HepG2 (cell line): ENCODE measurements around the gene RIMOC1. TPM values are rescaled to one million over a fixed set of nuclear protein-coding genes. Genes with fewer than 3 reads are reported as not detected.

Source experiments
- GTF3A ChIP-seq: sonication (generic); formaldehyde crosslinking; conservative IDR thresholded peaks from 2 replicates; pipeline ENCODE4 v1.4.0; 2020; ENCODE audit warnings: mild to moderate bottlenecking, missing genetic modification reagents
- HCFC1 ChIP-seq: fragments of 150-350 bp; IDR thresholded peaks from 2 replicates; pipeline ENCODE4 v1.6.1; 2014; ENCODE audit warnings: low read depth, low read length
- NFYB ChIP-seq: sonication (generic); formaldehyde crosslinking; IDR thresholded peaks from 2 replicates; pipeline ENCODE4 v1.4.0; 2020; ENCODE audit warnings: missing genetic modification reagents
- POGK ChIP-seq: sonication (generic); formaldehyde crosslinking; conservative IDR thresholded peaks from 2 replicates; pipeline ENCODE4 v1.8.0; 2022; ENCODE audit warnings: mild to moderate bottlenecking, moderate library complexity, missing genetic modification reagents
- POLR2G ChIP-seq: fragments of 200-400 bp; formaldehyde crosslinking; IDR thresholded peaks from 2 replicates; pipeline ENCODE4 v1.6.1; 2018; ENCODE audit warnings: mild to moderate bottlenecking, low read depth, low read length, moderate library complexity
- RBM39 ChIP-seq: fragments of 200-400 bp; formaldehyde crosslinking; IDR thresholded peaks from one replicate; pipeline ENCODE4 v1.6.1; 2018; ENCODE audit warnings: antibody characterized with exemption, mild to moderate bottlenecking, low read depth, low read length; ENCODE audit not compliant: poor library complexity, severe bottlenecking
- SIN3B ChIP-seq: fragments of 150-350 bp; IDR thresholded peaks from 2 replicates; pipeline ENCODE4 v1.6.1; 2014; ENCODE audit warnings: low read length
- TEAD3 ChIP-seq: optimal IDR thresholded peaks from 2 replicates; pipeline ENCODE3; 2016; ENCODE audit warnings: borderline replicate concordance
- TP53 ChIP-seq: sonication (generic); formaldehyde crosslinking; conservative IDR thresholded peaks from 2 replicates; pipeline ENCODE4 v1.4.0; 2020; ENCODE audit warnings: missing genetic modification reagents
- U2AF2 ChIP-seq: fragments of 200-400 bp; formaldehyde crosslinking; IDR thresholded peaks from 2 replicates; pipeline ENCODE4 v1.6.1; 2017; ENCODE audit warnings: low read depth, mild to moderate bottlenecking, low read length
- ZBTB25 ChIP-seq: IDR thresholded peaks from 2 replicates; pipeline ENCODE4 v1.6.1; 2018; ENCODE audit warnings: missing genetic modification reagents
- ZBTB44 ChIP-seq: sonication (generic); formaldehyde crosslinking; IDR thresholded peaks from 2 replicates; pipeline ENCODE4 v1.4.0; 2020; ENCODE audit warnings: missing genetic modification reagents
- ZNF251 ChIP-seq: sonication (generic); formaldehyde crosslinking; IDR thresholded peaks from 2 replicates; pipeline ENCODE4 v1.9.0; 2021; ENCODE audit warnings: mild to moderate bottlenecking, missing genetic modification reagents
- ZNF839 ChIP-seq: sonication (generic); formaldehyde crosslinking; IDR thresholded peaks from 2 replicates; pipeline ENCODE4 v1.4.0; 2020; ENCODE audit warnings: missing genetic modification reagents, mild to moderate bottlenecking, borderline replicate concordance
- ZSCAN12 ChIP-seq: sonication (generic); formaldehyde crosslinking; IDR thresholded peaks from 2 replicates; pipeline ENCODE4 v1.9.0; 2021; ENCODE audit warnings: mild to moderate bottlenecking, missing genetic modification reagents
- polyA plus RNA-seq, 8 experiments: library from polyadenylated mRNA; depleted of rRNA in 3 of 8; stranded (reverse) in 7 of 8; unstranded in 1 of 8; fragments of >200 nt; fragmentation: Illumina TruSeq in 4 of 8; extraction: Trizol in 4 of 8; gene quantifications; 2 replicates each; pipeline versions ENCODE4 v1.2.1 to v1.2.3, GENCODE V29; 2011 to 2016; ENCODE audit warnings: low read depth in 4 of 8, missing spikeins in 1 of 8, mixed read lengths in 1 of 8; ENCODE audit not compliant: insufficient read depth in 1 of 8
- total RNA-seq, 5 experiments: library from RNA; depleted of rRNA; stranded (reverse); fragments of >200 nt; fragmentation: Illumina TruSeq; extraction: Trizol; gene quantifications; 2 replicates each; pipeline ENCODE4 v1.2.3, GENCODE V29; 2016; ENCODE audit warnings: low read depth in 1 of 5
- TF ChIP-seq, protein P1 (sequence below): sonication (generic); formaldehyde crosslinking; IDR thresholded peaks from 2 replicates; pipeline ENCODE4 v1.5.1; 2020; ENCODE audit warnings: missing genetic modification reagents, mild to moderate bottlenecking, borderline replicate concordance

The RIMOC1 gene
- total and polyA plus RNA-seq, 2 of the 13 experiments (the other 11 are each of a cell fraction or from before 2014, with no cell fraction given), result 16.3 to 16.9 TPM

DNA sequence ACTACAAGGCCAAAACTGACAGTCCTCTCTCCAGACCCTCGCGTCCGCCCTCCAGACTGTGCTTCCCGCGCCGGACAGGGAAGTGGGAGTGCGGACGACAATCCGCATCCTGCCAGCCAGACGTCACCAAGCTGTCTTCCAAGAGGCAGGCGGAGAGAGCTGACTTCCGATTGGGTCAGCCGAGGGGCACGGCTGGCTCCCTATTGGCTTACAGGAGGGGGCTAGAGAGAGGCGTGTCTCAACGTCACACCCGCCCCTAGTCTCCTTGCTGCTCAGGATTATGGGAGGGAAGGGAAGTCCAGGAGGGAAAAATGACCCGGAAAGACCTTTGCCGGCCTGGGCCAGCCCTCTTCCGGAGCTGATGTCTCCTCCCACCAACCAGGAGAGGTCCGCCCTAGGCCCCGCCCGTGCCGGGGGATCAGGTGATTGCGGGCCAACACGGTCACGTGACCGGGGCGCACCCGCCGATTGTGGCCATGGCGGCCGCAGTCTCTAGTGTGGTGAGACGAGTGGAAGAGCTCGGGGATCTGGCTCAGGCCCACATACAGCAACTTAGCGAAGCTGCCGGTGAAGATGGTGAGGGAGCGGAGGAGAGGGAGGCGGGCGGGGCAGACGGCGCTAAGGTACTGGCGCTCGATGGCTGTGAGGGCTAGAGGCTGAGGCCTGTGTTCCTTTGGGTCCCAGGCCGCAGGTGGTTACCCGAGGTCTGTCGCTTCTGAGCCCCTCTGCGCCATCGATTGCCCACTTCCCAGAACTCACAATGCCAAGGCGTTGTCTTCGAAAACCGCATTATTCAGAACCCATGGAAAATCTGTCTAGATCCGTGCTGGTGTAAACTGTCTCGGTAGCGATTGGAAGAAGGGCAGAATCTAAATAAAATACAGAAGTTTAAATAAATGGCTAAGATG is at the start of gene RIMOC1 (continued):
- TF ChIP-seq HCFC1 (no peak; the same call in none of the 2 replicates), TP53 (CRISPR knock-in tag) (0 out of 2 replicates have a peak, but pooled peaks have one; percentile 76), ZSCAN12 (CRISPR knock-in tag) (0 out of 2 replicates have a peak, but pooled peaks have one; percentile 39), ZBTB25 (CRISPR knock-in tag) (no peak; the same call in 1 of the 2 replicates), POLR2G (peak; percentile 97), TEAD3 (CRISPR knock-in tag) (peak; percentile 45), POGK (peak; percentile 79), ZBTB44 (CRISPR knock-in tag) (no peak), RBM39 (peak; percentile 26), GTF3A (0 out of 2 replicates have a peak, but pooled peaks have one; percentile 83), NFYB (peak; percentile 92), ZNF839 (CRISPR knock-in tag) (no peak), U2AF2 (no peak), SIN3B (peak; percentile 79), ZNF251 (CRISPR knock-in tag) (no peak)
- TF ChIP-seq, protein P1, sequence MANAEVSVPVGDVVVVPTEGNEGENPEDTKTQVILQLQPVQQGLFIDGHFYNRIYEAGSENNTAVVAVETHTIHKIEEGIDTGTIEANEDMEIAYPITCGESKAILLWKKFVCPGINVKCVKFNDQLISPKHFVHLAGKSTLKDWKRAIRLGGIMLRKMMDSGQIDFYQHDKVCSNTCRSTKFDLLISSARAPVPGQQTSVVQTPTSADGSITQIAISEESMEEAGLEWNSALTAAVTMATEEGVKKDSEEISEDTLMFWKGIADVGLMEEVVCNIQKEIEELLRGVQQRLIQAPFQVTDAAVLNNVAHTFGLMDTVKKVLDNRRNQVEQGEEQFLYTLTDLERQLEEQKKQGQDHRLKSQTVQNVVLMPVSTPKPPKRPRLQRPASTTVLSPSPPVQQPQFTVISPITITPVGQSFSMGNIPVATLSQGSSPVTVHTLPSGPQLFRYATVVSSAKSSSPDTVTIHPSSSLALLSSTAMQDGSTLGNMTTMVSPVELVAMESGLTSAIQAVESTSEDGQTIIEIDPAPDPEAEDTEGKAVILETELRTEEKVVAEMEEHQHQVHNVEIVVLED (CRISPR knock-in tag), result peak; percentile 79
